ENCODE data around the gene TRPM7.

TRPM7 gene

DNA sequence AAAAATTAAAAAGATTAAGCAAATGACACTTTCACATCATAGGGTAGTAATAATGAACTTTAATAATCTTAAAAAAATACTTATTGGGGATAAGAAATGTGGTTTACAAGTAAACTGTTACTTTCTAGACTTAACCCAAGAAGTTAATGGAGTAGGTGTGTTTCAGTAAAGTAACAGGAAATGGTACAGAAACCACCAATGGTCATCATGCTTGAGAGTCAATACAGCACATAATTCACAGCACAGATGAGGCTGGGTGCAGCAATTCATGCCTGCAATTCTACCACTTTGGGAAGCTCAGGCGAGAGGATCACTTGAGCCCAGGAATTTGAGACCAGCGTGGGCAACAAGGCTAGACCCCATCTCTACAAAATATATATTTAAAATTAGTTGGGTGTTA, 128.6 kb downstream of the TRPM7 start:
- Mint-ChIP-seq H3K36me3 (ENCODE audit: low read depth) (peaks cover 52% of the 10 kb centered on the region), H3K27ac (no peak overlapping the region), H3K27me3 (ENCODE audit: low read depth, poor library complexity) (no peaks in the 10 kb centered on the region), H3K9me3 (no peaks in the 10 kb centered on the region), H3K4me1 (no peaks in the 10 kb centered on the region), H3K4me3 (no peak overlapping the region)
- TF ChIP-seq, protein P1, sequence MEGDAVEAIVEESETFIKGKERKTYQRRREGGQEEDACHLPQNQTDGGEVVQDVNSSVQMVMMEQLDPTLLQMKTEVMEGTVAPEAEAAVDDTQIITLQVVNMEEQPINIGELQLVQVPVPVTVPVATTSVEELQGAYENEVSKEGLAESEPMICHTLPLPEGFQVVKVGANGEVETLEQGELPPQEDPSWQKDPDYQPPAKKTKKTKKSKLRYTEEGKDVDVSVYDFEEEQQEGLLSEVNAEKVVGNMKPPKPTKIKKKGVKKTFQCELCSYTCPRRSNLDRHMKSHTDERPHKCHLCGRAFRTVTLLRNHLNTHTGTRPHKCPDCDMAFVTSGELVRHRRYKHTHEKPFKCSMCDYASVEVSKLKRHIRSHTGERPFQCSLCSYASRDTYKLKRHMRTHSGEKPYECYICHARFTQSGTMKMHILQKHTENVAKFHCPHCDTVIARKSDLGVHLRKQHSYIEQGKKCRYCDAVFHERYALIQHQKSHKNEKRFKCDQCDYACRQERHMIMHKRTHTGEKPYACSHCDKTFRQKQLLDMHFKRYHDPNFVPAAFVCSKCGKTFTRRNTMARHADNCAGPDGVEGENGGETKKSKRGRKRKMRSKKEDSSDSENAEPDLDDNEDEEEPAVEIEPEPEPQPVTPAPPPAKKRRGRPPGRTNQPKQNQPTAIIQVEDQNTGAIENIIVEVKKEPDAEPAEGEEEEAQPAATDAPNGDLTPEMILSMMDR (IDR thresholded peaks at IDR 0.05): no peak
- no peak for DNase-seq

DNA sequence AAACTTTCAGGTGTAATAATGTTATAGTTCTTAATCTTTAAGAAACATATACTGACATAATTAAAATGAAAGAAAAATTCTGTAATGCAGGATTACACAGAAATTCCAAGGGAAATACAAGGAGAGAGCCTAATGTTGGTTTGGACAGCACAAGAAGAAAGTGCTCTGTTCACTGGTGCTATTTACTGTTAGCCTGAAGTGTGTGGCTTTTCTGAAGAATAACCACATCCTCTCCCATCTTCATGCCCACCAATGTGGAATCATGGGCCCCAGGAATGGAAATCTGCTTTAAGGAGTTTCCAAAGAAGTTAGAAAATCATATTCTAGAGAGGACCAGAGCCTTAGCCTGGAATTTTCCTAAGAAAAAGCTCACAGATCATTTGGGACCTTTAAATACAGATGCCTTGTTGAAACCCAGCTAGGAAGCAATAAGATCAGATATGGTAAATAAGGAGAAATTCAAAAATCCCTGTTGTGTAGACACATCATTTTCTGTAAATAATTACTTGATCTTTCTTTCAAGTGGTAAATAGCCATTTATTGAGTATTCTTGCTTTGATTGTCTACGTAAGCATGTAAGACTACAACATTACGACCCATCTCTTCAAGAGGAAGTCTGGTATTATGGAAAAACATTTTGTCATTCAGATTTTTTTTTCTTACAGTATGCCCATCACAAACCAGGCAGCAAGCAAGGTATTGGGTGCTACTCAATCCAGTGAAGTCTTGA, 129.8 kb downstream of the TRPM7 start:
- no peaks in the 10 kb centered on the region for H3K9me3 Mint-ChIP-seq
- peaks cover 47% of the 10 kb centered on the region for H3K36me3 Mint-ChIP-seq (ENCODE audit: low read depth)
- no peak overlapping the region for H3K4me3 Mint-ChIP-seq

DNA sequence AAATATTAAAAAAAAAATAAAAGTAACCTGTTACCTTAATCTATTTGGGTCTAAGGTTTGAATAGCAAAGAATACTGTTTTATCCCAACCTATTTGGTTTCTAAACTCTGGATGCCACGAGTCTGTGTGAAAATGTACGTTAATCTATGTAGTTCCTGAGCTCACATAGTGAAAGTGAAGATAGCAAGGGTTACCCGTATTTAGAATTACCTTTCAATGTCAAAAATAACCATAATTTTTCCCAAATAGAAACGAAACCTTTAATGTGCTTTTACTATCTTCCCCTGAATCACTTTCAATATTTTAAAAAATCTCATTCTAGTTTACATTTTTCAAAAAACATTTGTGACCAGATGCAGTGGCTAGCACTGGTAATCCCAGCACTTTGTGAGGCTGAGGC, 134.4 kb downstream of the TRPM7 start:
- Mint-ChIP-seq H3K36me3 (ENCODE audit: low read depth) (peaks cover 22% of the 10 kb centered on the region), H3K27ac (no peak overlapping the region), H3K27me3 (ENCODE audit: low read depth, poor library complexity) (peaks cover 5% of the 10 kb centered on the region), H3K4me1 (no peaks in the 10 kb centered on the region), H3K9me3 (no peaks in the 10 kb centered on the region), H3K4me3 (no peak overlapping the region)
- DNase-seq: no peak
- TF ChIP-seq, protein P1 (IDR thresholded peaks at IDR 0.05): no peak

More for the DNA sequence above, 129.8 kb downstream of the TRPM7 start:
- DNase-seq: no peak
- Mint-ChIP-seq H3K27me3 (ENCODE audit: low read depth, poor library complexity) (no peaks in the 10 kb centered on the region), H3K27ac (no peak overlapping the region), H3K4me1 (no peaks in the 10 kb centered on the region)
- TF ChIP-seq, protein P1 (IDR thresholded peaks at IDR 0.05): no peak

DNA sequence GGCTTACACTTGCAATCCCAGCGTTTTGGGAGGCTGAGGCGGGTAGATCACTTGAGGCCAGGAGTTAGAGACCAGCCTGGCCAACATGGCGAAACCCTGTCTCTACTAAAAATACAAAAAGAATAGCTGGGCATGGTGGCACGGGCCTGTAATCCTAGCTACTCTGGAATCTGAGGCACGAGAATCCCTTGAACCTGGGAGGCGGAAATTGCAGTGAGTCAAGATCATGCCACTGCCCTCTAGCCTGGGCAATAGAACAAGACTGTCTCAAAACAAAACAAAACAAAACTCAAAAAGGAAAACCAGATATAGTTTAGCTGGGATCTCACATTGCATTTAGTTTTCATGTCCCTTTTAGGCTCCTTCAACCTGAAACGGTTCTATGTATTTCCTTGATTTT, 137.3 kb downstream of the TRPM7 start:
- H3K36me3 Mint-ChIP-seq (ENCODE audit: low read depth): peaks cover 7% of the 10 kb centered on the region
- H3K4me1 Mint-ChIP-seq: no peaks in the 10 kb centered on the region
- no peak overlapping the region for H3K27ac Mint-ChIP-seq
- TF ChIP-seq, protein P1 (IDR thresholded peaks at IDR 0.05): no peak
- no peaks in the 10 kb centered on the region for H3K9me3 Mint-ChIP-seq
- DNase-seq: no peak
- peaks cover 5% of the 10 kb centered on the region for H3K27me3 Mint-ChIP-seq (ENCODE audit: low read depth, poor library complexity)
- H3K4me3 Mint-ChIP-seq: no peak overlapping the region

DNA sequence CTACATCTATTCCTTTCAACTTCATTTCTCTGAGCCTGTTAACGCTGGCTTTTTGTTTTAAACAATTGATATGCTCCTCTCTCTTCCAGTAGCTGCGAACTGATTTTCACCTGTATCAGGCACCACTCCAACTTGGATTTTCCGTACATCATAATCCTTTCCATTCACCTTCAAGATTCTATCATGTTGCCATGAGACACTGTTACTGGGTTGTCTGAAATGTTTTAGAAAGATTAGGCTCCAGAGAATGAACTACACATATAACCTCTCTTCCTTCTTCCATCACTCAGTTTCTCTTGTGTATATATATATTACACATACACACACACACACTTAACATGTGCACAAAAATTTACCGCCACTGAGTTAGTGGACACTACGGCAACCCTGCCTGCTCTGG, 140.0 kb downstream of the TRPM7 start, which contains the start of gene USP50:
Gene USP50, minus strand, starts transcription at position 101 of the 400 bp plus-strand sequence. CDS start 141 bp downstream, outside the sequence.
- DNase-seq: no peak
- Mint-ChIP-seq H3K36me3 (ENCODE audit: low read depth) (no peaks in the 10 kb centered on the region), H3K27ac (no peak within 1 kb of the TSS), H3K27me3 (ENCODE audit: low read depth, poor library complexity) (peaks cover 5% of the 10 kb centered on the region), H3K9me3 (no peaks in the 10 kb centered on the region), H3K4me3 (no peak within 1 kb of the TSS), H3K4me1 (peaks cover 22% of the 10 kb centered on the region)
- TF ChIP-seq, protein P1 (IDR thresholded peaks at IDR 0.05): no peak

DNA sequence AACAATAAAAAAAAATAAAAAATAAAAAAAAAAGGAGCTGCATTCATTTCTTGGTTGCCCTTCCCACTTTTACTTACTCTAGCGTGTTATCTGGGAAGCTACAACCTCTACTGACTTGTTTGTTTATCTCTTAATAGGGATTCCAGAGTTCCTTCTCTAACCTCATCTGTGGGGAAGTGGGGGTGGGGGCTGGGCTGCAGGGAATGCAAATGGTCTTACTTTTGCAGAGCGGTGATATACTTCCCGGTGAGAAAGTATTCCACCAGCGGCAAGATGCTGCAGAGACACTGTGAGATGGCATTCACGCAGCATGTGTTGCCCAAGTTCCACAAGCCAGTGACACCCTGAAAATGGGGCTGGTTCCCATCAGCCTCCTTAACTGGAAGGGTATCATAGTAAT, 142.2 kb downstream of the TRPM7 start:
- Mint-ChIP-seq H3K27ac (no peak overlapping the region), H3K36me3 (ENCODE audit: low read depth) (no peaks in the 10 kb centered on the region), H3K9me3 (no peaks in the 10 kb centered on the region), H3K27me3 (ENCODE audit: low read depth, poor library complexity) (no peaks in the 10 kb centered on the region), H3K4me1 (peaks cover 40% of the 10 kb centered on the region), H3K4me3 (no peak overlapping the region)
- no peak for DNase-seq
- TF ChIP-seq, protein P1 (IDR thresholded peaks at IDR 0.05): no peak
